ENCODE measurements around the gene PRKCD.

Gene PRKCD

DNA sequence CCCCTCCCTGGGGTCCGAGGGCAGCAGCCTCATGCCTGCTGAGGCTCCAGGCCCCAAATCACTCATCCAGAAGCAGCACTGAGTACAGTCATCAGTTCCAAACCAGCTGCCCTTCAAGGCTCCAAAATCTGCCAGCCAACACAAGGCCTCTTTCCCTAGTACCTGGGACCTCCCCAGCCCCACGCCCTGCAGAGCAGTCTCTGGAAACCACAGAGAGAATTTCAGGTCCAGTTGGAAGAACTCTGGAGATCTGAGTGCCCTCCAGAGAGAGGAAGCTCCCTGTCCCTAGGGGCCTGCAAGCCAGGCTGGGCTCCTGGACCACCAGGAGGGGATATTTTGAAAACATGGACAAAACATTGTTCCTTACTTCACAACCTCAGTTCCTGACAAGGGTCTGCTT, 68.6 kb downstream of the PRKCD start:
- no peaks in the 10 kb centered on the region for H3K4me1 ChIP-seq
- no peaks in the 10 kb centered on the region for H3K27me3 ChIP-seq (ENCODE audit: control insufficient read depth, insufficient read depth, low read length)
- no peak overlapping the region for H3K4me2 ChIP-seq (ENCODE audit: low read length)
- H3K36me3 ChIP-seq (ENCODE audit: control insufficient read depth, insufficient read depth, low read length): no peaks in the 10 kb centered on the region
- H3K27ac ChIP-seq: no peak overlapping the region
- H3K4me3 ChIP-seq (ENCODE audit: low read depth, low read length): no peak overlapping the region
- TF ChIP-seq, protein P1, sequence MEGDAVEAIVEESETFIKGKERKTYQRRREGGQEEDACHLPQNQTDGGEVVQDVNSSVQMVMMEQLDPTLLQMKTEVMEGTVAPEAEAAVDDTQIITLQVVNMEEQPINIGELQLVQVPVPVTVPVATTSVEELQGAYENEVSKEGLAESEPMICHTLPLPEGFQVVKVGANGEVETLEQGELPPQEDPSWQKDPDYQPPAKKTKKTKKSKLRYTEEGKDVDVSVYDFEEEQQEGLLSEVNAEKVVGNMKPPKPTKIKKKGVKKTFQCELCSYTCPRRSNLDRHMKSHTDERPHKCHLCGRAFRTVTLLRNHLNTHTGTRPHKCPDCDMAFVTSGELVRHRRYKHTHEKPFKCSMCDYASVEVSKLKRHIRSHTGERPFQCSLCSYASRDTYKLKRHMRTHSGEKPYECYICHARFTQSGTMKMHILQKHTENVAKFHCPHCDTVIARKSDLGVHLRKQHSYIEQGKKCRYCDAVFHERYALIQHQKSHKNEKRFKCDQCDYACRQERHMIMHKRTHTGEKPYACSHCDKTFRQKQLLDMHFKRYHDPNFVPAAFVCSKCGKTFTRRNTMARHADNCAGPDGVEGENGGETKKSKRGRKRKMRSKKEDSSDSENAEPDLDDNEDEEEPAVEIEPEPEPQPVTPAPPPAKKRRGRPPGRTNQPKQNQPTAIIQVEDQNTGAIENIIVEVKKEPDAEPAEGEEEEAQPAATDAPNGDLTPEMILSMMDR (IDR thresholded peaks at IDR 0.05): no peak
- H2AFZ ChIP-seq: no peak overlapping the region
- H3K9me3 ChIP-seq (ENCODE audit: control insufficient read depth, low read length): no peaks in the 10 kb centered on the region
- H3K9ac ChIP-seq: no peak overlapping the region
- no peaks in the 10 kb centered on the region for H3K79me2 ChIP-seq

DNA sequence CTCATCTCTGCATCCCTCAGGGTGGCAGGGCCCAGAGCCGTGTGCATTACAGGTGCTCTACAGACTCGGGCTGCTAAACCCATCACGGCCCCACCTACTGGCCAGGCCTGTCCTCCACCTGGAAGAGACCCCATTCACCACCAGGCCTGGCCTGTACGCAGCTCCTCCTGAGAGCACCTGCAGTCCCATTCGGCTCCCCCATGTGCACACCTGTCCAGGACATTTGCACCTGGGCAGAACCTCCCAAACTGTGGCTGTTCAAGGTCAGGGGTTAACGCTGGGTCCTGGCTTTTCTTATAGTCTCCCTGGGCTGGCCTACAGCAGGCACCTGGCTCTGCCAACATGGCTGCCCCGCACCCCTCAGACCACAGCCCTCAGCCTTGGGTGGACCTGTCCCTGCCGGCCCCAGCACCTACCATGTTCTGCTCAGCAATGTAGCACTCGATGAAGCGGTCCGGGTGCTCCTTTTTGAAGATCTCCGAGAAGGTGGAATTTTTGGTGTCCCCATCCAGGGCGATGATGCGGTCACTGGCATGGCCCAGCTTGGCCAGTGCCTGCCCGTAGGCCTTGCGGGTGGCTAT, 69.1 kb downstream of the PRKCD start:
- Histone ChIP-seq H3K9ac (no peak overlapping the region), H3K4me1 (no peaks in the 10 kb centered on the region), H2AFZ (no peak overlapping the region), H3K27ac (no peak overlapping the region), H3K9me3 (ENCODE audit: control insufficient read depth, low read length) (no peaks in the 10 kb centered on the region), H3K27me3 (ENCODE audit: control insufficient read depth, insufficient read depth, low read length) (no peaks in the 10 kb centered on the region), H3K79me2 (no peaks in the 10 kb centered on the region), H3K4me3 (ENCODE audit: low read depth, low read length) (no peak overlapping the region), H3K4me2 (ENCODE audit: low read length) (no peak overlapping the region), H3K36me3 (ENCODE audit: control insufficient read depth, insufficient read depth, low read length) (no peaks in the 10 kb centered on the region)
- TF ChIP-seq, protein P1 (IDR thresholded peaks at IDR 0.05): no peak

DNA sequence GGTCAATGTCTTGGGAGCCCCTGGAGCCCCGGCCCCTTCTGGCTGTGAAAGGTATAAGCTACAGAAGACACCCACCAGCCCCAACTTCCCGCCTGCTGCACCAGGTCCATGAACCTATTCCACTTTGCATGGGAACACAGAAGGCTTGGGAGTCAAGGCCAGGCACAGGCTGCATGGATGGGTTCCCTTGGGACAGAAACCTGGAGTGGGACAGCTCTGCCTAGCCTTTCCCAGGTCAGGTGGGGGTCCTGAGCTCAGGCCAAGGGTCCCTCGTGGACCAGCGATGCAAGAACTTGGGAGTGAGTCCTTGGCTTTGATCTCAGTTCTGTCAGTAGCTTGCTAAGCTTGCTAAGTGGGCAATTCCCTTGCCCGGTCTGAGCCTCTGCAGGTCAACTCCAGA, 69.8 kb downstream of the PRKCD start:
- Histone ChIP-seq H3K27me3 (ENCODE audit: control insufficient read depth, insufficient read depth, low read length) (no peaks in the 10 kb centered on the region), H3K4me3 (ENCODE audit: low read depth, low read length) (no peak overlapping the region), H3K79me2 (no peaks in the 10 kb centered on the region), H3K4me1 (no peaks in the 10 kb centered on the region), H3K9ac (no peak overlapping the region), H3K36me3 (ENCODE audit: control insufficient read depth, insufficient read depth, low read length) (no peaks in the 10 kb centered on the region), H3K27ac (no peak overlapping the region), H3K4me2 (ENCODE audit: low read length) (no peak overlapping the region), H2AFZ (no peak overlapping the region), H3K9me3 (ENCODE audit: control insufficient read depth, low read length) (no peaks in the 10 kb centered on the region)
- TF ChIP-seq, protein P1 (IDR thresholded peaks at IDR 0.05): no peak

DNA sequence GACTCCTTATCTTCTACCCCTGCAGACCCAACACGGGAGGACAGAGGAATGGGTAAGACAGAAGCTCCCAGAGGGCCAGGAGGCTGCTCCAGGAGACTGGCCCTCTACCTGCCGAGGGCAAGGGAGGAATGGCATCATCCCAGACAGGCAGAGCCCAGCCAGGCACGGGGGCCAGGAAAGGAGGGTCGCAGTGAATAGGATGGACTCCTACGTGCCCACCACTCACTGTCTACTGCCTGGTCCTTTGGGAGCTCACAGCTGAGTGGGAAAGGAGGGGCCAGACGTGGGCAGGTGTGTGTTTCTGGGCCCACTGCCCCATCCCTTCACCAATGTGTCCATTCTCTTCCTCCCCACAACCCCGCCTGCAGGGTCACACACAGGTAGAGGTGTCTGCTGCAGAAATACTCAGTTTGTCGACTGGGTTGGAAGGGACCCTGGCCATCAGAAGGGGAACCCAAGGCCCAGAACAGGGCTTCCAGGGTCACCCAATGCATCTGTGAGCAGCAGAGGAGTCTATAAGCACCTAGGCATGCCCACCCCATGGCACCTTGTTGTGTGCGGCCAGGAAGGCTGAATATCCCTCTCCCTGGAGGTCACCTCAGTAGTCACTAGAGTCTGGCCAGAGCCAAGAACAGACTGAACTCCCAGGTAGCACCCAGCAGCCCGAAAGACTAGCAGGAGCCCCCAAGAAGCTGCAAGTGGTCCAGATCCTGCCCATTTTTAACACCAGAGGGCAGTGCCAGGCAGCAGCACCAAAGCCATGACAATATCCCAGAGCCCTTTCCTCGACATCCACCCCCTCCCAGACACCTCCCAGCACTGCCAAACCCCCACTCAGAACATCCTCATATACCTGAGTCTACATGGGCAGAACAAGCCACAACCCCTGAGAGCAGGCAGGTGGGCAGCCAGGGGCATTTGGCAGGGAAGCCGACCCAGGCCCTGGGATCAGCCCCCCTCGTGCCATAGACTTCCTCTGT, 70.8 kb downstream of the PRKCD start:
- no peaks in the 10 kb centered on the region for H3K27me3 ChIP-seq (ENCODE audit: control insufficient read depth, insufficient read depth, low read length)
- H3K9ac ChIP-seq: no peak overlapping the region
- no peak overlapping the region for H3K4me3 ChIP-seq (ENCODE audit: low read depth, low read length)
- no peak overlapping the region for H3K27ac ChIP-seq
- no peaks in the 10 kb centered on the region for H3K9me3 ChIP-seq (ENCODE audit: control insufficient read depth, low read length)
- no peaks in the 10 kb centered on the region for H3K4me1 ChIP-seq
- no peaks in the 10 kb centered on the region for H3K36me3 ChIP-seq (ENCODE audit: control insufficient read depth, insufficient read depth, low read length)
- TF ChIP-seq, protein P1 (IDR thresholded peaks at IDR 0.05): no peak
- no peak overlapping the region for H3K4me2 ChIP-seq (ENCODE audit: low read length)
- H2AFZ ChIP-seq: no peak overlapping the region
- H3K79me2 ChIP-seq: no peaks in the 10 kb centered on the region

All from parathyroid adenoma (tissue), 2 donors.